OCI-LY3 (cell line): ENCODE data around the gene SLC3A2.

ENCODE experiments used
- CTCF ChIP-seq: fragments of 200-600, 300-600 bp; sonication (generic); IDR thresholded peaks from 2 replicates; pipeline ENCODE4 v1.5.1; 2014; ENCODE audit warnings: antibody characterized with exemption, low read length, low read depth
- EZH2phosphoT487 ChIP-seq: fragments of 200-600 bp; shearing (Covaris generic); IDR thresholded peaks from 2 replicates; pipeline ENCODE4 v1.6.1; 2018; ENCODE audit warnings: antibody characterized with exemption, mixed run types, low read depth

GRCh38 chr11:62880803-62881578, at the start of gene SLC3A2:
- TF ChIP-seq CTCF (peak; percentile 72), EZH2phosphoT487 (no peak)
